Common myeloid progenitor, CD34-positive (primary cell): Measurements from ENCODE around the gene MKI67.

Experiments used
- CTCF ChIA-PET: fragments of 350-600 bp; sonication (Branson Sonifier 250); formaldehyde crosslinking; loops from one replicate; lab custom pipeline; 2021; ENCODE audit warnings: antibody characterized with exemption; lab: Charles Lee
- POLR2A ChIA-PET: fragments of 350-600 bp; sonication (Branson Sonifier 250); formaldehyde crosslinking; loops from one replicate; lab custom pipeline; 2021; ENCODE audit warnings: antibody characterized with exemption; lab: Charles Lee
- DNase-seq, 3 donors: peaks; one replicate each; pipeline versions ENCODE4 v3.0.0 to v3.0.0-alpha.2; 2013
- H3K27ac ChIP-seq, 2 experiments: 1 replicate in 1 of 2; 2 replicates in 1 of 2; pipeline ENCODE4 v1.7.0; 2013; ENCODE audit warnings: inconsistent platforms in 2 of 2, low read length in 2 of 2, mild to moderate bottlenecking in 2 of 2, low read depth in 1 of 2, moderate library complexity in 1 of 2; ENCODE audit not compliant: severe bottlenecking in 2 of 2, insufficient read depth in 1 of 2, poor library complexity in 1 of 2
- H3K27me3 ChIP-seq, 5 experiments: replicated peaks in 2 of 5; 1 replicate in 3 of 5; 2 replicates in 2 of 5; pipeline versions ENCODE4 v1.6.1 to v1.7.0; 2013; ENCODE audit warnings: low read length in 4 of 5, mild to moderate bottlenecking in 2 of 5, moderate library complexity in 2 of 5, inconsistent platforms in 1 of 5; ENCODE audit not compliant: insufficient read depth in 5 of 5, control insufficient read depth in 4 of 5
- H3K36me3 ChIP-seq, 4 experiments: 1 replicate in 2 of 4; 2 replicates in 2 of 4; pipeline versions ENCODE4 v1.6.1 to v1.7.0; 2013; ENCODE audit warnings: low read length in 3 of 4, control low read depth in 1 of 4, mild to moderate bottlenecking in 1 of 4; ENCODE audit not compliant: control insufficient read depth in 4 of 4, insufficient read depth in 4 of 4
- H3K4me1 ChIP-seq, 4 experiments: 1 replicate in 3 of 4; 2 replicates in 1 of 4; pipeline versions ENCODE4 v1.6.1 to v1.7.1; 2013; ENCODE audit warnings: low read length in 3 of 4, mild to moderate bottlenecking in 3 of 4, control low read depth in 1 of 4, inconsistent platforms in 1 of 4, moderate library complexity in 1 of 4; ENCODE audit not compliant: control insufficient read depth in 4 of 4, insufficient read depth in 4 of 4; ENCODE audit errors: control extremely low read depth in 1 of 4
- H3K4me3 ChIP-seq, 7 experiments: 1 replicate in 4 of 7; 2 replicates in 3 of 7; pipeline versions ENCODE4 v1.5.1 to v1.7.0; 2013; ENCODE audit warnings: mild to moderate bottlenecking in 7 of 7, low read length in 6 of 7, moderate library complexity in 6 of 7, inconsistent platforms in 2 of 7, low read depth in 2 of 7, control low read depth in 1 of 7; ENCODE audit not compliant: insufficient read depth in 4 of 7, control insufficient read depth in 1 of 7; ENCODE audit errors: extremely low read depth in 1 of 7
- H3K9me3 ChIP-seq, 5 experiments: 1 replicate in 4 of 5; 2 replicates in 1 of 5; pipeline versions ENCODE4 v1.6.1 to v1.7.1; 2013; ENCODE audit warnings: low read length in 4 of 5, mild to moderate bottlenecking in 2 of 5, inconsistent platforms in 1 of 5, low read depth in 1 of 5, moderate library complexity in 1 of 5; ENCODE audit not compliant: control insufficient read depth in 4 of 5, insufficient read depth in 2 of 5; ENCODE audit errors: control extremely low read depth in 1 of 5
- WGBS: methylation state at CpG from one replicate; pipeline ENCODE4 v1.1.5; 2013; ENCODE audit not compliant: insufficient coverage; 5-methylcytosine and 5-hydroxymethylcytosine counted together

MKI67 gene

DNA sequence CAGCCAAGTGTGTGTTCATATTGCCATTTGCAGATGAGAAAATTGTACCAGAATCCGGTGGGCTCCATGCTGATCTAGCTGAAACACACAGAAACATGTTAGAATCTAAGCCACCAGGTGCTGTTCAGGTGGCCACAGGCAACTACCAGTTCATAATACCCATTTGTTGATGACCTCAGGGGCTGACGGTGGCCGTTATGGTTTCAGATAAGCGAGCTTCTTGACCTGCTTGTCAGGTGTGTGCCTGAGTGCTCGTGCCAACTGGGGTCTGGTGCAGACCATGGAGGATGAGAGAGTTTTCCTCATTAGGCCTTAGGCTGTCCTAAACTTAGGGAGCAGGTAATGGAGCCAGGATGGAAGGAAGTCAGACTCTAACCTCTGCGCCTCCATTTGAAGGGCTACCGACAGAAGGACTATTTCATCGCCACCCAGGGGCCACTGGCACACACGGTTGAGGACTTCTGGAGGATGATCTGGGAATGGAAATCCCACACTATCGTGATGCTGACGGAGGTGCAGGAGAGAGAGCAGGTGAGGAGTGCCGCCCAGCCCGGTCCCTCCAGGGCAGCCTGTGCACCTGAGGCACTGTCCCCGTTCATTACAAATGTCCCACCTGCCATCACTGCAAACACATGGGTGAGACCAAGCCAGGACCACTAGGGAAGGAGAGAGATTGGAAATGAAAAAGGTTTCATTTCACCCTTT lies 53.1 kb downstream of the MKI67 start:
- ChIA-PET POLR2A (interaction anchor here (0.7 to 1.3 kb wide), 4 partner anchors 38 to 193 kb away, joined by 3 to 5 read pairs (median 3); no protein-coding TSS in a partner anchor), CTCF (interaction anchor here (0.9 to 18.1 kb wide), 5 partner anchors 26 to 148 kb away, joined by 3 to 288 read pairs (median 3); no protein-coding TSS in a partner anchor)
- Histone ChIP-seq H3K4me1 (peaks cover 0 to 18% (median 12%) of the 10 kb centered on the region in 4 experiments), H3K27ac (no peak overlapping the region), H3K9me3 (no peaks in the 10 kb centered on the region), H3K36me3 (peaks cover 24 to 85% (median 54%) of the 10 kb centered on the region in 4 experiments), H3K4me3 (no peak overlapping the region), H3K27me3 (no peaks in the 10 kb centered on the region)
- 96% methylated on average over 14 of the region's 14 CpGs for WGBS
- no peak for DNase-seq

DNA sequence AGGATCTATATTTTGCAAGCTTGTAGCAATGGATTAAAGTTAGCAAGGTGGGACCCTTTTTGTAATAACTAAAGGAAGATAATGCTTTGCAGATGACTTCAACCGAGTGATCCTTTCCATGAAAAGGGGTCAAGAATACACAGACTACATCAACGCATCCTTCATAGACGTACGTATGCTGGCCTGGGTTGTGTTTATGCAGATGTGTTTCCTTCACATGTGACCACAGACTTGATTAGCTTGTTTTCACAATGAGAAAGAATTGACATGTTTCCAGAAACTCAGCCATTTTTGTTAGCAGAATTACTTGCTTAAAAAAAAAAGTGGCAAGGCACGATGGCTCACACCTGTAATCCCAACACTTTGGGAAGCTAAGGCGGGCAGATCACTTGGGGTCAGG lies 54.2 kb downstream of the MKI67 start:
- Histone ChIP-seq H3K9me3 (no peaks in the 10 kb centered on the region), H3K27ac (no peak overlapping the region), H3K4me3 (no peak overlapping the region), H3K4me1 (peaks cover 0 to 18% (median 13%) of the 10 kb centered on the region in 4 experiments), H3K36me3 (peaks cover 26 to 84% (median 56%) of the 10 kb centered on the region in 4 experiments), H3K27me3 (no peaks in the 10 kb centered on the region)
- WGBS, result 95% methylated on average over 6 of the region's 6 CpGs
- CTCF ChIA-PET, result interaction anchor here (0.7 to 18.1 kb wide), 11 partner anchors 9 to 166 kb away, joined by 3 to 288 read pairs (median 4); no protein-coding TSS in a partner anchor
- DNase-seq, result no peak
- POLR2A ChIA-PET, result interaction anchor here (0.6 kb wide), 1 partner anchor 60 kb away, joined by 3 read pairs; no protein-coding TSS in a partner anchor

DNA sequence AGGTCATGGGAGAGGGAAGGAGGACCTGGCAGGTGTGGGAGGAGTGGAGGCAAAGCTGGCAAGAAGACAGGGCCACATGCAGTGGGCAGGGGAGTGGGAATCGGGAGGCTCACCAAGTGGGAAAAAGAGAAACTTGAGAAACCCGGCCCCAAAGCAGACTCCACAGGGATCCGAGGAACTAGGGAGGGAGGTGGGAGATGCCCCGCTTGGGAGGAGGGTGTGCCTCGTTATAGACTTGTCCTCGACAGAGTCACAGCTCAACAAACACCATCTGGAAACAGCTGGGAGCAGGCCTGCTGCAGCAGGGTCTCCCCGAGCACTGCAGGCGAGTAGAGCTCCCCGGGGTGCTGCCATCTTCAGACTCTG lies 54.8 kb downstream of the MKI67 start:
- H3K4me1 ChIP-seq, result peaks cover 0 to 18% (median 16%) of the 10 kb centered on the region in 4 experiments
- peaks cover 27 to 85% (median 55%) of the 10 kb centered on the region in 4 experiments for H3K36me3 ChIP-seq
- no peak overlapping the region for H3K4me3 ChIP-seq
- no peaks in the 10 kb centered on the region for H3K9me3 ChIP-seq
- POLR2A ChIA-PET, result interaction anchor here (0.6 kb wide), 1 partner anchor 60 kb away, joined by 3 read pairs; no protein-coding TSS in a partner anchor
- no peaks in the 10 kb centered on the region for H3K27me3 ChIP-seq
- DNase-seq, result no peak
- H3K27ac ChIP-seq, result no peak overlapping the region
- 100% methylated on average over 7 of the region's 9 CpGs for WGBS
- CTCF ChIA-PET, result interaction anchor here (1.2 to 18.1 kb wide), 9 partner anchors 9 to 166 kb away, joined by 3 to 288 read pairs (median 7); no protein-coding TSS in a partner anchor

DNA sequence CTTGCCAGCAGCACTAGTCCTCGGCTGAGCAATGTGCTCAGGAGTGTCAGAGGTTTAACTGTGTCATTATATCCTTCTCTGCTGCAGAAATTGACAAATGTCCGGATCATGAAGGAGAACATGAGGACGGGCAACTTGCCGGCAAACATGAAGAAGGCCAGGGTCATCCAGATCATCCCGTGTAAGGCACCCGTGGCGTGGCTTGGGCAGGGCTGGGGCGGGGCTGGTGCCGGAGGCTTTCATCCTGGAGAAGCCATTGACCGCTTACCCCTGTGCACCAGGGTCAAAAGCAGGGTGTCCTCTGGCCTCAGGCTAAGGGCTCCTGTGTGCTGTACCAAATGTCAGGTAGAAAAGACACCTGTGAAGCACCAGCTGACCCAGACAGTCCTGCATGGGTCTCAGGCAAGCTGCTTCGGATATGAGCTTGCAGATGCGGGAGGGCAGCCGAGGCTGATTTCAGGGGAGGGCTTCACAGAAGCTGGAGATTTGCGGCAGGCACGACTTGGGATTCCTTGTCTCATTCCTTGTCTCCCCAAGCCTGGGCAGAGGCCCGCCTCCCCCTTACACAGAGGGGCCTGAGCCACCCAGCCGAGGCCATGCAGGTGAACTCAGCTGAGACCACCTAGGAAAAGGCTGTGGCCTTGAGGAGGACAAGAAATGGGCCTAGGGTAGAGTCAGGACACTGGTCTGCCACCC lies 55.4 kb downstream of the MKI67 start:
- WGBS, result 93% methylated on average over 16 of the region's 17 CpGs
- POLR2A ChIA-PET, result no interaction called here

DNA sequence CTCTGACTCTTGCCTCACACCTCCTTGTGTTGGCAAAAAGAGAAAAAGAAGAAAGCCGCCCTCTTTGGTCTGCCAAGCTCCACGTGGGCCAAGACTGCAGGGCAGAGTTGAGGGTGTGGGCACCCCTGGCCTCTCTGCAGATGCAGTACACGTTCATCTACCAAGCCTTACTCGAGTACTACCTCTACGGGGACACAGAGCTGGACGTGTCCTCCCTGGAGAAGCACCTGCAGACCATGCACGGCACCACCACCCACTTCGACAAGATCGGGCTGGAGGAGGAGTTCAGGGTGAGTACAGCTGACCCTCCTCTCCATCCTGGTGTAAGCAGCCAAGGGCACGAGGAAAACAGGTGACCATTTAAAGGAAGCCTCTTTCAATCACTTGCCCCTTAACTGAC lies 56.1 kb downstream of the MKI67 start:
- no peak for DNase-seq
- H3K27me3 ChIP-seq, result no peaks in the 10 kb centered on the region
- ChIA-PET POLR2A (interaction anchor here (1.4 kb wide), 1 partner anchor 35 kb away, joined by 16 read pairs; no protein-coding TSS in a partner anchor), CTCF (interaction anchor here (0.7 to 18.1 kb wide), 10 partner anchors 10 to 216 kb away, joined by 3 to 288 read pairs (median 10); no protein-coding TSS in a partner anchor)
- WGBS, result 94% methylated on average over 10 of the region's 10 CpGs
- no peaks in the 10 kb centered on the region for H3K9me3 ChIP-seq
- H3K27ac ChIP-seq, result no peak overlapping the region
- H3K36me3 ChIP-seq, result peaks cover 27 to 86% (median 56%) of the 10 kb centered on the region in 4 experiments
- H3K4me1 ChIP-seq, result peaks cover 5 to 31% (median 28%) of the 10 kb centered on the region in 4 experiments
- H3K4me3 ChIP-seq, result no peak overlapping the region

More for the DNA sequence above, 55.4 kb downstream of the MKI67 start:
- H3K4me1 ChIP-seq, result peaks cover 0 to 24% (median 21%) of the 10 kb centered on the region in 4 experiments
- no peak overlapping the region for H3K27ac ChIP-seq
- H3K36me3 ChIP-seq, result peaks cover 27 to 86% (median 56%) of the 10 kb centered on the region in 4 experiments
- H3K27me3 ChIP-seq, result no peaks in the 10 kb centered on the region
- DNase-seq, result no peak
- no peak overlapping the region for H3K4me3 ChIP-seq
- CTCF ChIA-PET, result interaction anchor here (1.2 to 18.1 kb wide), 12 partner anchors 8 to 165 kb away, joined by 3 to 288 read pairs (median 7); no protein-coding TSS in a partner anchor
- H3K9me3 ChIP-seq, result no peaks in the 10 kb centered on the region

DNA sequence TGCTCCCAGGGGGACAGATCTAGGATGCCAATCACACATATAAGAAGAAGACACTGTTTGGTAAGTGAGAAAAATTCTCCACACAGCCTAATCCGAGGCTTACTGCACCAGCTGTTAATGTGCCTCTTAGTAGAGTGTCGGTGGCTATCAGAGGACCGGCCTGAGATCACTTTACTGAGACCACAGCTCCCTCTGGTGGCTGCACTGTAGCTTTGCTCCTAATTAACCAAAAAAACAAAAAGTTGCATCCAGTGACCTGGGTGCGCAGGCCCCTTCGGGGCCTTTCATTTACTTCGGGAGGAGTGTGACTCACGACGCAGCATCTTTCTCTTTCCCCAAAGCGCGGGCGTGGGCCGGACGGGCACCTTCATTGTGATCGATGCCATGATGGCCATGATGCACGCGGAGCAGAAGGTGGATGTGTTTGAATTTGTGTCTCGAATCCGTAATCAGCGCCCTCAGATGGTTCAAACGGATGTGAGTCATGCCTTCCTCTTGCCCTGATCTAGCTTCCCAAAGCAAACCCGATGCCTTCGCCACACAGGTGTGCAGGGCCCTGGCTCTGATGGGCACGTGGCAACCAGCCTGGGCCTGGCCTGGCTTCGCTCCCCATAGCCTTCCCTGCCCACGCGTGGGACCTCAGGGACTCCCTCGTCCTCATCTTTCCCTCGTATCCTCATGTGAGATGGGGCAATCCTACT lies 56.7 kb downstream of the MKI67 start:
- H3K4me3 ChIP-seq, result no peak overlapping the region
- CTCF ChIA-PET, result interaction anchor here (0.7 to 18.1 kb wide), 24 partner anchors 11 to 216 kb away, joined by 3 to 288 read pairs (median 4); partner anchors contain the start of gene PTPRE

More for the DNA sequence above, 56.7 kb downstream of the MKI67 start:
- no peaks in the 10 kb centered on the region for H3K27me3 ChIP-seq
- peaks cover 5 to 37% (median 34%) of the 10 kb centered on the region in 4 experiments for H3K4me1 ChIP-seq
- POLR2A ChIA-PET, result interaction anchor here (0.8 to 1.4 kb wide), 5 partner anchors 22 to 58 kb away, joined by 3 to 16 read pairs (median 3); no protein-coding TSS in a partner anchor
- peak; percentile 81 to 93 (median 90) for DNase-seq
- peaks cover 22 to 82% (median 53%) of the 10 kb centered on the region in 4 experiments for H3K36me3 ChIP-seq
- H3K9me3 ChIP-seq, result no peaks in the 10 kb centered on the region
- WGBS, result 69% methylated on average over 22 of the region's 28 CpGs
- no peak overlapping the region for H3K27ac ChIP-seq
